HPDE6-E6E7 (cell line): ENCODE results near the gene IQGAP2.
"Not testable (repeated sequence)": the region's sequence is repeated elsewhere in the genome, so short reads cannot be mapped to it uniquely, and the experiment has no call there.

Experiments
- DNase-seq: peaks from one replicate; pipeline ENCODE4 v3.0.0; 2011; ENCODE audit warnings: missing footprints; ENCODE audit errors: extremely low spot score

The IQGAP2 gene

GRCh38 chr5:76662521-76662920, 259.4 kb downstream of the IQGAP2 start:
- DNase-seq, result no peak

GRCh38 chr5:76663573-76663972, 260.5 kb downstream of the IQGAP2 start:
- DNase-seq, result no peak

- DNase-seq, result no peak
These were observed 261.0 kb downstream of the IQGAP2 start for GRCh38 chr5:76664079-76664478.

GRCh38 chr5:76667495-76667894, 264.4 kb downstream of the IQGAP2 start:
- no peak for DNase-seq

- no peak for DNase-seq
These were observed 266.2 kb downstream of the IQGAP2 start for GRCh38 chr5:76669245-76669644.

GRCh38 chr5:76670508-76670907, 267.4 kb downstream of the IQGAP2 start:
- DNase-seq, result no peak

- no peak for DNase-seq
These were observed 269.2 kb downstream of the IQGAP2 start for GRCh38 chr5:76672242-76672641.

GRCh38 chr5:76673125-76673524, 270.0 kb downstream of the IQGAP2 start:
- DNase-seq, result no peak

- no peak for DNase-seq
These were observed 271.4 kb downstream of the IQGAP2 start for GRCh38 chr5:76674330-76675066.

- no peak for DNase-seq
These were observed 272.3 kb downstream of the IQGAP2 start for GRCh38 chr5:76675364-76675763.

GRCh38 chr5:76677849-76678472, 274.9 kb downstream of the IQGAP2 start:
- DNase-seq, result no peak

GRCh38 chr5:76679231-76679630, 276.1 kb downstream of the IQGAP2 start:
- no peak for DNase-seq

- not testable (repeated sequence) for DNase-seq
These were observed 277.7 kb downstream of the IQGAP2 start for GRCh38 chr5:76680826-76681225.

- no peak for DNase-seq
These were observed 278.2 kb downstream of the IQGAP2 start for GRCh38 chr5:76681287-76681686.

GRCh38 chr5:76682387-76682786, 279.3 kb downstream of the IQGAP2 start:
- no peak for DNase-seq

GRCh38 chr5:76683816-76684731, 281.0 kb downstream of the IQGAP2 start:
- no peak for DNase-seq

GRCh38 chr5:76684756-76685519, 281.9 kb downstream of the IQGAP2 start:
- no peak for DNase-seq

- no peak for DNase-seq
These were observed 282.6 kb downstream of the IQGAP2 start for GRCh38 chr5:76685704-76686103.

GRCh38 chr5:76688212-76688611, 285.1 kb downstream of the IQGAP2 start:
- no peak for DNase-seq

GRCh38 chr5:76688836-76689235, 285.8 kb downstream of the IQGAP2 start:
- no peak for DNase-seq

GRCh38 chr5:76689321-76690036, 286.4 kb downstream of the IQGAP2 start:
- DNase-seq, result peak; percentile 31
